SU-DHL-6 (cell line): ENCODE data around the gene GSTM5.

Experiments used
- H2AFZ ChIP-seq: fragments of 200-600 bp; sonication (generic); 2 replicates; pipeline ENCODE4 v1.6.1; 2014; ENCODE audit warnings: low read depth, mild to moderate bottlenecking, moderate library complexity, mixed read lengths, antibody characterized with exemption, low read length; ENCODE audit not compliant: severe bottlenecking
- H3F3A ChIP-seq: fragments of 200-600 bp; shearing (Covaris generic); 2 replicates; pipeline ENCODE4 v1.6.0; 2016; ENCODE audit warnings: antibody characterized with exemption, mild to moderate bottlenecking; ENCODE audit not compliant: insufficient read depth
- H3K27ac ChIP-seq: fragments of 200-600 bp; sonication (generic); 2 replicates; pipeline ENCODE4 v1.5.1; 2016; ENCODE audit warnings: low read depth, mild to moderate bottlenecking, low read length, moderate library complexity, mixed read lengths
- H3K27me3 ChIP-seq: fragments of 200-600 bp; sonication (generic), shearing (Covaris generic); 2 replicates; pipeline ENCODE4 v1.6.0; 2014; ENCODE audit warnings: mild to moderate bottlenecking, low read length
- H3K36me3 ChIP-seq: fragments of 200-600 bp; sonication (generic); 2 replicates; pipeline ENCODE4 v1.6.1; 2014; ENCODE audit warnings: mild to moderate bottlenecking, low read length, mixed read lengths
- H3K4me2 ChIP-seq: fragments of 300-600, 200-600 bp; shearing (Covaris generic), sonication (generic); 2 replicates; pipeline ENCODE4 v1.6.0; 2014; ENCODE audit warnings: low read length, low read depth, mild to moderate bottlenecking; ENCODE audit not compliant: poor library complexity, severe bottlenecking
- H3K4me3 ChIP-seq: fragments of 200-600 bp; sonication (generic); 2 replicates; pipeline ENCODE4 v1.5.1; 2014; ENCODE audit warnings: antibody characterized with exemption, low read length, mild to moderate bottlenecking, mixed read lengths; ENCODE audit not compliant: insufficient read depth, poor library complexity, severe bottlenecking
- H3K79me2 ChIP-seq: fragments of 200-600 bp; sonication (generic); 2 replicates; pipeline ENCODE4 v1.6.1; 2014; ENCODE audit warnings: mild to moderate bottlenecking, low read length, moderate library complexity; ENCODE audit not compliant: insufficient read depth
- H3K9ac ChIP-seq: fragments of 200-600 bp; sonication (generic); 2 replicates; pipeline ENCODE4 v1.7.0; 2014; ENCODE audit warnings: mild to moderate bottlenecking, low read length
- H3K9me2 ChIP-seq: fragments of 200-600 bp; sonication (generic); replicated peaks from 2 replicates; pipeline ENCODE4 v1.6.1; 2014; ENCODE audit warnings: low read length; ENCODE audit not compliant: insufficient read depth
- H3K9me3 ChIP-seq: fragments of 200-600 bp; sonication (generic); 2 replicates; pipeline ENCODE4 v1.6.1; 2014; ENCODE audit warnings: low read length, mixed read lengths; ENCODE audit not compliant: insufficient read depth
- H4K20me1 ChIP-seq: fragments of 200-600 bp; sonication (generic); 2 replicates; pipeline ENCODE4 v1.6.1; 2014; ENCODE audit warnings: low read depth, mild to moderate bottlenecking, antibody characterized with exemption, low read length, moderate library complexity, mixed read lengths
- CTCF ChIP-seq: fragments of 200-600 bp; sonication (generic); IDR thresholded peaks from one replicate; pipeline ENCODE4 v1.5.1; 2017; ENCODE audit warnings: antibody characterized with exemption, mild to moderate bottlenecking, low read length, moderate library complexity; ENCODE audit not compliant: insufficient read depth, poor library complexity, severe bottlenecking
- EZH2phosphoT487 ChIP-seq: fragments of 200-600 bp; sonication (generic), shearing (Covaris generic); conservative IDR thresholded peaks from 2 replicates; pipeline ENCODE4 v1.6.1; 2018; ENCODE audit warnings: mild to moderate bottlenecking, antibody characterized with exemption, low read length, moderate library complexity, mixed read lengths

GSTM5 gene

GRCh38 chr1:109726007-109726406 is 14.0 kb downstream of the GSTM5 start:
- no peak overlapping the region for H3K9ac ChIP-seq
- no peaks in the 10 kb centered on the region for H4K20me1 ChIP-seq
- no peaks in the 10 kb centered on the region for H3F3A ChIP-seq
- H3K4me3 ChIP-seq = no peak overlapping the region
- TF ChIP-seq EZH2phosphoT487 (no peak), CTCF (no peak)
- H3K9me2 ChIP-seq = no peaks in the 10 kb centered on the region
- H3K36me3 ChIP-seq = no peaks in the 10 kb centered on the region
- H3K9me3 ChIP-seq = no peaks in the 10 kb centered on the region
- no peaks in the 10 kb centered on the region for H3K79me2 ChIP-seq
- H3K4me2 ChIP-seq = no peak overlapping the region
- no peak overlapping the region for H3K27ac ChIP-seq
- H2AFZ ChIP-seq = no peak overlapping the region
- no peaks in the 10 kb centered on the region for H3K27me3 ChIP-seq

GRCh38 chr1:109726728-109727373 is 14.8 kb downstream of the GSTM5 start:
- TF ChIP-seq EZH2phosphoT487 (no peak), CTCF (no peak)
- Histone ChIP-seq H3K27me3 (no peaks in the 10 kb centered on the region), H3K9me3 (no peaks in the 10 kb centered on the region), H3K9ac (no peak overlapping the region), H4K20me1 (no peaks in the 10 kb centered on the region), H2AFZ (no peak overlapping the region), H3K4me2 (no peak overlapping the region), H3F3A (no peaks in the 10 kb centered on the region), H3K27ac (no peak overlapping the region), H3K36me3 (no peaks in the 10 kb centered on the region), H3K79me2 (no peaks in the 10 kb centered on the region), H3K4me3 (no peak overlapping the region), H3K9me2 (no peaks in the 10 kb centered on the region)

GRCh38 chr1:109728870-109729269 is 16.8 kb downstream of the GSTM5 start:
- no peaks in the 10 kb centered on the region for H4K20me1 ChIP-seq
- no peak overlapping the region for H3K9ac ChIP-seq
- H3K36me3 ChIP-seq = no peaks in the 10 kb centered on the region
- H2AFZ ChIP-seq = no peak overlapping the region
- no peak overlapping the region for H3K4me2 ChIP-seq
- no peak overlapping the region for H3K4me3 ChIP-seq
- TF ChIP-seq EZH2phosphoT487 = no peak
- TF ChIP-seq CTCF = no peak
- no peaks in the 10 kb centered on the region for H3K9me2 ChIP-seq
- H3K27ac ChIP-seq = no peak overlapping the region
- H3K27me3 ChIP-seq = no peaks in the 10 kb centered on the region
- no peaks in the 10 kb centered on the region for H3F3A ChIP-seq
- H3K9me3 ChIP-seq = no peaks in the 10 kb centered on the region
- H3K79me2 ChIP-seq = no peaks in the 10 kb centered on the region
